H1 (cell line): ENCODE measurements around the gene SLU7. TPM values are rescaled to one million over a fixed set of nuclear protein-coding genes. Genes with fewer than 3 reads are reported as not detected.

ENCODE experiments used
- CTCF ChIA-PET: fragments of 300-600 bp; sonication (Branson Sonifier 250); formaldehyde crosslinking; loops from one replicate; lab custom pipeline; 2021; ENCODE audit not compliant: partially characterized antibody; lab: Charles Lee
- POLR2A ChIA-PET: fragments of 300-600 bp; sonication (Branson Sonifier 250); formaldehyde crosslinking; loops from one replicate; lab custom pipeline; 2021; ENCODE audit warnings: inconsistent platforms; ENCODE audit not compliant: partially characterized antibody; lab: Charles Lee
- DNase-seq, 2 experiments: peaks; one replicate each; pipeline versions ENCODE4 v3.0.0 to v3.0.0-alpha.2; 2010 to 2022; ENCODE audit warnings: low spot score in 2 of 2, low read depth in 1 of 2, mixed read lengths in 1 of 2
- FAIRE-seq: peaks from 2 replicates; lab custom pipeline; 2011; peaks lifted over from hg19 to GRCh38; lab: Jason Lieb, UNC
- H2AFZ ChIP-seq: 2 replicates; pipeline ENCODE4 v1.8.1; 2012; ENCODE audit warnings: low read length, inconsistent platforms
- H2AK5ac ChIP-seq: 2 replicates; pipeline ENCODE4 v1.6.1; 2013; ENCODE audit warnings: low read depth, low read length
- H2BK120ac ChIP-seq: replicated peaks from 2 replicates; pipeline ENCODE3; 2013; ENCODE audit warnings: low read depth, low read length, inconsistent platforms
- H2BK12ac ChIP-seq: 2 replicates; pipeline ENCODE4 v1.6.1; 2013; ENCODE audit warnings: low read depth, low read length
- H2BK15ac ChIP-seq: 2 replicates; pipeline ENCODE4 v1.6.1; 2013; ENCODE audit warnings: low read length
- H2BK20ac ChIP-seq: 2 replicates; pipeline ENCODE4 v1.6.1; 2013; ENCODE audit warnings: low read length
- H2BK5ac ChIP-seq: 2 replicates; pipeline ENCODE4 v1.6.1; 2013; ENCODE audit warnings: low read depth, low read length
- H3K14ac ChIP-seq: 2 replicates; pipeline ENCODE4 v1.6.1; 2013; ENCODE audit warnings: inconsistent platforms; ENCODE audit not compliant: insufficient read length
- H3K18ac ChIP-seq: 2 replicates; pipeline ENCODE4 v1.6.1; 2013; ENCODE audit warnings: low read length; ENCODE audit errors: extremely low read depth
- H3K23ac ChIP-seq: 2 replicates; pipeline ENCODE4 v1.6.1; 2013; ENCODE audit warnings: inconsistent platforms; ENCODE audit not compliant: insufficient read length
- H3K23me2 ChIP-seq: 2 replicates; pipeline ENCODE4 v1.6.1; 2013; ENCODE audit warnings: low read depth, low read length
- H3K27ac ChIP-seq: 2 replicates; pipeline ENCODE4 v1.6.1; 2011; ENCODE audit warnings: low read depth, low read length, inconsistent platforms
- H3K27me3 ChIP-seq, 4 experiments: replicated peaks in 1 of 4; 1 replicate in 1 of 4; 2 replicates in 3 of 4; pipeline versions ENCODE4 v1.6.1 to v1.8.1; 2011 to 2013; ENCODE audit warnings: low read length in 3 of 4, mild to moderate bottlenecking in 3 of 4, inconsistent platforms in 2 of 4, mixed read lengths in 2 of 4, moderate library complexity in 1 of 4; ENCODE audit not compliant: control insufficient read depth in 3 of 4, insufficient read depth in 3 of 4; ENCODE audit errors: extremely low read depth in 1 of 4
- H3K36me3 ChIP-seq, 4 experiments: 2 replicates each; pipeline versions ENCODE4 v1.6.1 to v1.8.1; 2011 to 2013; ENCODE audit warnings: mild to moderate bottlenecking in 4 of 4, low read length in 3 of 4, moderate library complexity in 2 of 4, control low read depth in 1 of 4, inconsistent platforms in 1 of 4; ENCODE audit not compliant: insufficient read depth in 4 of 4, control insufficient read depth in 2 of 4
- H3K4ac ChIP-seq: replicated peaks from 2 replicates; pipeline ENCODE3; 2013; ENCODE audit warnings: low read length, low read depth, mixed read lengths, inconsistent platforms; ENCODE audit not compliant: insufficient read length
- H3K4me1 ChIP-seq, 4 experiments: replicated peaks in 1 of 4; 1 replicate in 1 of 4; 2 replicates in 3 of 4; pipeline versions ENCODE4 v1.6.1 to v1.8.1; 2011 to 2013; ENCODE audit warnings: low read length in 3 of 4, inconsistent platforms in 2 of 4, mixed read lengths in 1 of 4; ENCODE audit not compliant: insufficient read depth in 4 of 4, control insufficient read depth in 3 of 4
- H3K4me2 ChIP-seq, 2 experiments: 2 replicates each; pipeline versions ENCODE4 v1.6.1 to v1.8.1; 2011 to 2013; ENCODE audit warnings: low read depth in 2 of 2, low read length in 2 of 2, control low read depth in 1 of 2, inconsistent platforms in 1 of 2, mild to moderate bottlenecking in 1 of 2; ENCODE audit not compliant: insufficient read depth in 1 of 2
- H3K4me3 ChIP-seq, 4 experiments: fragments of 200-600, 300-600 bp in 1 of 4; sonication (generic), shearing (Covaris generic), sonication (Bioruptor Twin) in 1 of 4; 2 replicates each; pipeline versions ENCODE4 v1.5.1 to v1.8.1; 2011 to 2016; ENCODE audit warnings: low read length in 4 of 4, low read depth in 3 of 4, control low read depth in 2 of 4, inconsistent platforms in 2 of 4, mild to moderate bottlenecking in 2 of 4, mixed read lengths in 1 of 4, moderate library complexity in 1 of 4; ENCODE audit not compliant: insufficient read depth in 2 of 4; ENCODE audit errors: extremely low read depth in 1 of 4
- H3K56ac ChIP-seq: replicated peaks from 2 replicates; pipeline ENCODE3; 2013; ENCODE audit warnings: low read depth, mild to moderate bottlenecking, mixed read lengths, low read length, inconsistent platforms; ENCODE audit not compliant: insufficient read length
- H3K79me1 ChIP-seq: 2 replicates; pipeline ENCODE4 v1.6.1; 2013; ENCODE audit warnings: low read depth, low read length, control low read depth
- H3K79me2 ChIP-seq, 2 experiments: 2 replicates each; pipeline versions ENCODE4 v1.6.1 to v1.8.1; 2012 to 2013; ENCODE audit warnings: low read length in 2 of 2, mild to moderate bottlenecking in 2 of 2, inconsistent platforms in 1 of 2; ENCODE audit not compliant: insufficient read depth in 2 of 2, control insufficient read depth in 1 of 2
- H3K9ac ChIP-seq, 4 experiments: replicated peaks in 1 of 4; 1 replicate in 1 of 4; 2 replicates in 3 of 4; pipeline versions ENCODE4 v1.6.1 to v1.8.1; 2011 to 2013; ENCODE audit warnings: low read depth in 3 of 4, low read length in 3 of 4, control low read depth in 2 of 4, mild to moderate bottlenecking in 2 of 4, moderate library complexity in 2 of 4, inconsistent platforms in 1 of 4; ENCODE audit errors: extremely low read depth in 1 of 4
- H3K9me3 ChIP-seq, 2 experiments: 2 replicates each; pipeline versions ENCODE4 v1.6.1 to v1.8.1; 2012 to 2013; ENCODE audit warnings: mild to moderate bottlenecking in 2 of 2, moderate library complexity in 2 of 2, control low read depth in 1 of 2, inconsistent platforms in 1 of 2, low read depth in 1 of 2, low read length in 1 of 2, mixed read lengths in 1 of 2; ENCODE audit not compliant: insufficient read depth in 2 of 2
- H4K20me1 ChIP-seq, 2 experiments: replicated peaks in 1 of 2; 2 replicates each; pipeline versions ENCODE3 to v1.8.1; 2011 to 2013; ENCODE audit warnings: inconsistent platforms in 2 of 2, low read length in 2 of 2, mild to moderate bottlenecking in 1 of 2; ENCODE audit not compliant: insufficient read depth in 2 of 2, control insufficient read depth in 1 of 2
- H4K5ac ChIP-seq: 2 replicates; pipeline ENCODE4 v1.6.1; 2013; ENCODE audit warnings: low read length, low read depth, mixed read lengths, inconsistent platforms; ENCODE audit not compliant: insufficient read length
- H4K8ac ChIP-seq: 2 replicates; pipeline ENCODE4 v1.8.0; 2013; ENCODE audit warnings: mild to moderate bottlenecking, moderate library complexity, low read length, inconsistent platforms; ENCODE audit not compliant: insufficient read depth; ENCODE audit errors: extremely low read depth
- H4K91ac ChIP-seq: replicated peaks from 2 replicates; pipeline ENCODE3; 2013; ENCODE audit warnings: low read length, mixed read lengths, inconsistent platforms; ENCODE audit not compliant: insufficient read length
- SIX5 ChIP-seq: IDR thresholded peaks from 2 replicates; pipeline ENCODE4 v1.6.1; 2011; ENCODE audit warnings: mild to moderate bottlenecking, low read depth, low read length
- SUZ12 ChIP-seq: fragments of 200-600 bp; sonication (generic); IDR thresholded peaks from 2 replicates; pipeline ENCODE4 v1.6.1; 2012; ENCODE audit warnings: mild to moderate bottlenecking, inconsistent platforms, low read length, moderate library complexity, mixed read lengths
- TBP ChIP-seq: IDR thresholded peaks from 2 replicates; pipeline ENCODE4 v1.6.1; 2011; ENCODE audit warnings: low read depth, low read length, improper control_type of control experiment
- WGBS, 2 experiments: shearing (Covaris generic) in 1 of 2; methylation state at CpG; one replicate each; pipeline versions ENCODE4 v1.1.6 to v1.1.7; 2013 to 2015; ENCODE audit warnings: low lambda C conversion rate in 2 of 2, mixed read lengths in 2 of 2, inconsistent platforms in 1 of 2, low coverage in 1 of 2, missing lambda C conversion rate in 1 of 2; ENCODE audit not compliant: insufficient replicate concordance in 2 of 2, insufficient coverage in 1 of 2, insufficient read length in 1 of 2; ENCODE audit errors: extremely low coverage in 1 of 2, missing lambda C conversion rate in 1 of 2; 5-methylcytosine and 5-hydroxymethylcytosine counted together
- polyA plus RNA-seq, 7 experiments: library from polyadenylated mRNA; depleted of rRNA in 3 of 7; stranded (reverse) in 5 of 7; unstranded in 2 of 7; fragments of >200 nt in 5 of 7; fragments of 200-250 nt in 2 of 7; gene quantifications; 1 replicate in 5 of 7; 2 replicates in 1 of 7; 4 replicates in 1 of 7; pipeline versions ENCODE4 v1.2.1 to v1.2.3, GENCODE V29; 2011 to 2013; ENCODE audit warnings: missing spikeins in 2 of 7, mixed read lengths in 2 of 7
- total RNA-seq: library from RNA; stranded (reverse); fragmentation: NEBNext Ultra II Directional; extraction: Animal tissue kit (Norgen Biotek cat#: 25700); gene quantifications from 2 replicates; pipeline ENCODE4 v1.2.1, GENCODE V29; 2021

SLU7 gene
- total and polyA plus RNA-seq, 2 of the 8 experiments (the other 6 are each of a cell fraction or from before 2014, with no cell fraction given): 6.0 to 34.1 TPM

DNA sequence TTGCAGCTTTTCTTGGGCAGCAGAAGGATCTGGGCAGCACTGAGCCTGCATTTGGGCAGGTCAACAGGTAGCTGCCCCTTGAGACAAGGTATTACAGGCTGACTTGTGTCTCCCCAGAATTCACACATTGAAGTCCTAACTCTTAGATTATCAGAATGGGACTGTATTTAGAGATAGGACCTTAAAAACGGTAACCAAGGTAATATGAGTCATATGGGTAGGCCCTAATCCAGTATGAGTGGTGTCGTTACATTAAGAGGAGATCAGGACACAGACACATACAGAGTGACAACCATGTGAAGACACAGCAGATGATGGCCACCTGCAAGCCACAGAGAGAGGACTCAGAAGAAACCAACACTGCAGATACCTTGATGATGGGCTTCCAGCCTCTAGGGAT lies 51.6 kb downstream of the SLU7 start:
- Histone ChIP-seq H3K79me2 (no peaks in the 10 kb centered on the region), H2BK15ac (no peak overlapping the region), H2BK120ac (no peak overlapping the region), H2BK20ac (no peak overlapping the region), H3K36me3 (no peaks in the 10 kb centered on the region), H2BK5ac (no peak overlapping the region), H3K56ac (no peak overlapping the region), H3K23me2 (0 out of 2 replicates have a peak, but pooled peaks cover 4% of the 10 kb centered on the region), H3K14ac (no peak overlapping the region), H3K27me3 (peaks cover 1 to 15% (median 10%) of the 10 kb centered on the region in 4 experiments), H3K4me2 (no peak overlapping the region)
- no peak for DNase-seq
- ChIA-PET POLR2A (no interaction called here), CTCF (interaction anchor here (1.3 to 3.4 kb wide), 8 partner anchors 11 to 345 kb away, joined by 3 to 11 read pairs (median 5); no protein-coding TSS in a partner anchor)
- TF ChIP-seq SIX5 (no peak), SUZ12 (no peak), TBP (no peak)
- TF ChIP-seq, all 59 proteins: peak for 0
- H3K27ac ChIP-seq: no peak overlapping the region
- H4K91ac ChIP-seq: no peak overlapping the region
- no peak overlapping the region for H3K23ac ChIP-seq
- no peaks in the 10 kb centered on the region for H3K9me3 ChIP-seq
- H3K9ac ChIP-seq: no peak overlapping the region
- H3K4me3 ChIP-seq: no peak overlapping the region
- H2BK12ac ChIP-seq: no peak overlapping the region
- H3K4me1 ChIP-seq: peaks cover 3 to 5% (median 4%) of the 10 kb centered on the region in 4 experiments; a peak in 4 of 7 replicates
- WGBS, 2 experiments: 86% methylated on average over 2 of the region's 2 CpGs; no CpG with 5 or more reads in 1 of the 2 experiments
- no peak overlapping the region for H3K4ac ChIP-seq
- FAIRE-seq: no peak
- no peak overlapping the region for H2AK5ac ChIP-seq
- no peaks in the 10 kb centered on the region for H3K79me1 ChIP-seq
- H4K8ac ChIP-seq: no peak overlapping the region
- no peak overlapping the region for H4K5ac ChIP-seq
- H4K20me1 ChIP-seq: no peaks in the 10 kb centered on the region
- H3K18ac ChIP-seq: no peak overlapping the region
- H2AFZ ChIP-seq: no peak overlapping the region
